H9 (cell line): Measurements from ENCODE around the gene RABIF. TPM values are rescaled to one million over a fixed set of nuclear protein-coding genes. Genes with fewer than 3 reads are reported as not detected.

Experiments used
- DNase-seq: peaks from one replicate; pipeline ENCODE4 v3.0.0-alpha.2; 2017
- H2AFZ ChIP-seq: one replicate; pipeline ENCODE4 v1.6.1; 2013; ENCODE audit warnings: mild to moderate bottlenecking, low read length, control low read depth, moderate library complexity
- H2AK5ac ChIP-seq: 2 replicates; pipeline ENCODE4 v1.6.1; 2013; ENCODE audit warnings: low read length, control low read depth, mixed read lengths; ENCODE audit not compliant: insufficient read length
- H2BK120ac ChIP-seq: one replicate; pipeline ENCODE4 v1.6.1; 2013; ENCODE audit warnings: low read depth, mild to moderate bottlenecking, low read length, control low read depth, inconsistent platforms; ENCODE audit not compliant: poor library complexity, severe bottlenecking
- H2BK12ac ChIP-seq: 2 replicates; pipeline ENCODE4 v1.6.1; 2013; ENCODE audit warnings: low read length, control low read depth, mixed read lengths, low read depth; ENCODE audit not compliant: insufficient read length
- H2BK15ac ChIP-seq: 2 replicates; pipeline ENCODE4 v1.6.1; 2013; ENCODE audit warnings: low read depth, low read length, control low read depth
- H2BK20ac ChIP-seq: one replicate; pipeline ENCODE4 v1.6.1; 2013; ENCODE audit warnings: low read depth, mild to moderate bottlenecking, low read length, control low read depth, inconsistent platforms; ENCODE audit not compliant: poor library complexity, severe bottlenecking
- H2BK5ac ChIP-seq: 2 replicates; pipeline ENCODE4 v1.6.1; 2013; ENCODE audit warnings: low read length, control low read depth, mixed read lengths; ENCODE audit not compliant: insufficient read length
- H3K14ac ChIP-seq: 2 replicates; pipeline ENCODE4 v1.6.1; 2013; ENCODE audit warnings: low read length, control low read depth; ENCODE audit not compliant: insufficient read depth
- H3K18ac ChIP-seq: 2 replicates; pipeline ENCODE4 v1.6.1; 2013; ENCODE audit warnings: low read depth, mild to moderate bottlenecking, mixed read lengths, low read length, control low read depth; ENCODE audit not compliant: insufficient read length
- H3K23ac ChIP-seq: 2 replicates; pipeline ENCODE4 v1.6.1; 2013; ENCODE audit warnings: low read length, control low read depth, mixed read lengths, low read depth; ENCODE audit not compliant: insufficient read length
- H3K23me2 ChIP-seq: 2 replicates; pipeline ENCODE4 v1.6.1; 2013; ENCODE audit warnings: low read depth, mild to moderate bottlenecking, mixed read lengths, low read length, control low read depth; ENCODE audit not compliant: insufficient read length, poor library complexity, severe bottlenecking
- H3K27ac ChIP-seq: 2 replicates; pipeline ENCODE4 v1.5.1; 2013; ENCODE audit warnings: low read length, control low read depth, mixed read lengths, low read depth; ENCODE audit not compliant: insufficient read length
- H3K27me3 ChIP-seq: 2 replicates; pipeline ENCODE4 v1.6.1; 2013; ENCODE audit warnings: low read length, control low read depth, inconsistent platforms; ENCODE audit not compliant: insufficient read depth
- H3K4ac ChIP-seq: 2 replicates; pipeline ENCODE4 v1.6.1; 2013; ENCODE audit warnings: low read depth, mild to moderate bottlenecking, control low read depth, inconsistent platforms, low read length, moderate library complexity
- H3K4me1 ChIP-seq: 2 replicates; pipeline ENCODE4 v1.6.1; 2013; ENCODE audit warnings: low read length, control low read depth, inconsistent platforms; ENCODE audit not compliant: insufficient read depth
- H3K4me2 ChIP-seq: 2 replicates; pipeline ENCODE4 v1.6.1; 2013; ENCODE audit warnings: low read length, control low read depth, mixed read lengths; ENCODE audit not compliant: insufficient read length, insufficient read depth
- H3K56ac ChIP-seq: 2 replicates; pipeline ENCODE4 v1.6.1; 2013; ENCODE audit warnings: low read depth, mild to moderate bottlenecking, mixed read lengths, low read length, control low read depth; ENCODE audit not compliant: insufficient read length
- H3K79me1 ChIP-seq: 2 replicates; pipeline ENCODE4 v1.6.1; 2013; ENCODE audit warnings: low read depth, mild to moderate bottlenecking, moderate library complexity, low read length, control low read depth, inconsistent platforms; ENCODE audit not compliant: insufficient read depth, poor library complexity, severe bottlenecking
- H3K79me2 ChIP-seq: 2 replicates; pipeline ENCODE4 v1.6.1; 2013; ENCODE audit warnings: low read length, control low read depth, inconsistent platforms; ENCODE audit not compliant: insufficient read depth
- H3K9ac ChIP-seq: 2 replicates; pipeline ENCODE4 v1.6.1; 2013; ENCODE audit warnings: low read length, control low read depth, mixed read lengths; ENCODE audit not compliant: insufficient read length; ENCODE audit errors: extremely low read depth
- H3K9me3 ChIP-seq: one replicate; pipeline ENCODE4 v1.6.1; 2013; ENCODE audit warnings: low read depth, low read length, inconsistent platforms; ENCODE audit not compliant: control insufficient read depth
- H3T11ph ChIP-seq: one replicate; pipeline ENCODE4 v1.6.1; 2013; ENCODE audit warnings: mild to moderate bottlenecking, low read length, control low read depth, inconsistent platforms
- H4K20me1 ChIP-seq: one replicate; pipeline ENCODE4 v1.6.1; 2013; ENCODE audit not compliant: control insufficient read depth, insufficient read length, insufficient read depth
- H4K5ac ChIP-seq: 2 replicates; pipeline ENCODE4 v1.6.1; 2013; ENCODE audit warnings: low read depth, mild to moderate bottlenecking, mixed read lengths, low read length, control low read depth; ENCODE audit not compliant: insufficient read length
- H4K8ac ChIP-seq: replicated peaks from 2 replicates; pipeline ENCODE4 v1.6.1; 2013; ENCODE audit warnings: low read length, control low read depth, mixed read lengths, low read depth; ENCODE audit not compliant: insufficient read length
- H4K91ac ChIP-seq: 2 replicates; pipeline ENCODE4 v1.6.1; 2013; ENCODE audit warnings: low read depth, mild to moderate bottlenecking, moderate library complexity, mixed read lengths, low read length, control low read depth; ENCODE audit not compliant: insufficient read length
- H3K27ac Mint-ChIP-seq, 3 experiments: 2 replicates in 2 of 3; 3 replicates in 1 of 3; pipeline ENCODE4 v1.8.0; 2020 to 2021; ENCODE audit warnings: mixed read lengths in 3 of 3, mild to moderate bottlenecking in 1 of 3, moderate library complexity in 1 of 3
- H3K27me3 Mint-ChIP-seq: 2 replicates; pipeline ENCODE4 v1.8.0; 2021; ENCODE audit warnings: low read depth, mild to moderate bottlenecking, moderate library complexity, mixed read lengths
- H3K36me3 Mint-ChIP-seq, 3 experiments: 2 replicates in 2 of 3; 3 replicates in 1 of 3; pipeline ENCODE4 v1.8.0; 2020 to 2021; ENCODE audit warnings: low read depth in 3 of 3, mixed read lengths in 3 of 3; ENCODE audit not compliant: insufficient read depth in 1 of 3
- H3K4me1 Mint-ChIP-seq, 2 experiments: 2 replicates each; pipeline ENCODE4 v1.8.0; 2020; ENCODE audit warnings: mixed read lengths in 2 of 2
- H3K4me3 Mint-ChIP-seq, 2 experiments: 2 replicates in 1 of 2; 3 replicates in 1 of 2; pipeline ENCODE4 v1.8.0; 2020 to 2021; ENCODE audit warnings: mild to moderate bottlenecking in 2 of 2, mixed read lengths in 2 of 2, moderate library complexity in 1 of 2
- H3K9me3 Mint-ChIP-seq, 2 experiments: 2 replicates in 1 of 2; 3 replicates in 1 of 2; pipeline ENCODE4 v1.8.0; 2020; ENCODE audit warnings: mild to moderate bottlenecking in 2 of 2, mixed read lengths in 2 of 2, moderate library complexity in 1 of 2
- WGBS: extraction: QIAGEN DNeasy Blood & Tissue Kit; methylation state at CpG from one replicate; pipeline ENCODE4 v1.1.7; 2013; ENCODE audit warnings: missing lambda C conversion rate, low lambda C conversion rate, mixed read lengths; ENCODE audit not compliant: insufficient read length; ENCODE audit errors: extremely low coverage; 5-methylcytosine and 5-hydroxymethylcytosine counted together
- total RNA-seq: library from RNA; stranded (reverse); gene quantifications from 2 replicates; pipeline ENCODE4 v1.2.1, GENCODE V29; 2021
- TF ChIP-seq, protein P1 (sequence below): fragments of 200-600 bp; sonication (generic); conservative IDR thresholded peaks from 3 replicates; pipeline ENCODE4 v1.8.0; 2021; ENCODE audit warnings: antibody characterized with exemption, mild to moderate bottlenecking

RABIF gene
- total RNA-seq, 1 experiment from 2014 or later: 8.3 TPM

DNA sequence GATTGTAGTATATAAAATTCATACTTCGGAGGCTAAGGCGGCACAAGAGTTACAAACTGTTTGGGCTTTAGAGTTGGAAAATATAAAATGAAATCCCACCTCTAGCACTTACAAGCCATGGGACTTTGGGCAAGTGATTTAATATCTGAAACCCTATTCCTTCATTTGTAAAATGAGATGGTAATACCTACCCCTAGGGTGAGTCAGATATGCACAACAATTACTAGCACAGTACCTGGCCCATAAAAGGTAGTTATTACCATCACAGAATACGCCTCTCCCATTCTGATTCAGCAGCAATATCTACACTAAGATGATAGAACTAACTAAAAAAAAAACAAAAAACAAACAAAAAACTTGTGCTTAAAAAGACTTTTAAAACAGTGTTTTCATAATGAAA, 34.6 kb upstream of the RABIF start:
- DNase-seq: no peak
- no peak overlapping the region for H2BK20ac ChIP-seq
- no peak overlapping the region for H3K56ac ChIP-seq
- H3K27me3 ChIP-seq: no peaks in the 10 kb centered on the region
- TF ChIP-seq, protein P1, sequence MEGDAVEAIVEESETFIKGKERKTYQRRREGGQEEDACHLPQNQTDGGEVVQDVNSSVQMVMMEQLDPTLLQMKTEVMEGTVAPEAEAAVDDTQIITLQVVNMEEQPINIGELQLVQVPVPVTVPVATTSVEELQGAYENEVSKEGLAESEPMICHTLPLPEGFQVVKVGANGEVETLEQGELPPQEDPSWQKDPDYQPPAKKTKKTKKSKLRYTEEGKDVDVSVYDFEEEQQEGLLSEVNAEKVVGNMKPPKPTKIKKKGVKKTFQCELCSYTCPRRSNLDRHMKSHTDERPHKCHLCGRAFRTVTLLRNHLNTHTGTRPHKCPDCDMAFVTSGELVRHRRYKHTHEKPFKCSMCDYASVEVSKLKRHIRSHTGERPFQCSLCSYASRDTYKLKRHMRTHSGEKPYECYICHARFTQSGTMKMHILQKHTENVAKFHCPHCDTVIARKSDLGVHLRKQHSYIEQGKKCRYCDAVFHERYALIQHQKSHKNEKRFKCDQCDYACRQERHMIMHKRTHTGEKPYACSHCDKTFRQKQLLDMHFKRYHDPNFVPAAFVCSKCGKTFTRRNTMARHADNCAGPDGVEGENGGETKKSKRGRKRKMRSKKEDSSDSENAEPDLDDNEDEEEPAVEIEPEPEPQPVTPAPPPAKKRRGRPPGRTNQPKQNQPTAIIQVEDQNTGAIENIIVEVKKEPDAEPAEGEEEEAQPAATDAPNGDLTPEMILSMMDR: no peak
- no peaks in the 10 kb centered on the region for H3K79me1 ChIP-seq
- peaks cover 6 to 11% of the 10 kb centered on the region in 2 experiments for H3K4me1 Mint-ChIP-seq
- H3K27ac Mint-ChIP-seq: no peak overlapping the region
- H2AFZ ChIP-seq: no peak overlapping the region
- H4K5ac ChIP-seq: no peak overlapping the region
- H4K20me1 ChIP-seq: no peaks in the 10 kb centered on the region
- H3K9ac ChIP-seq: no peak overlapping the region
- peaks cover 6% of the 10 kb centered on the region for H3K23me2 ChIP-seq
- no peak overlapping the region for H4K91ac ChIP-seq
- WGBS: no CpG with 5 or more reads among the region's 3 CpGs
- no peak overlapping the region for H2BK5ac ChIP-seq
- H2BK12ac ChIP-seq: no peak overlapping the region
- no peaks in the 10 kb centered on the region for H3K27me3 Mint-ChIP-seq
- no peak overlapping the region for H3K27ac ChIP-seq
- H3K18ac ChIP-seq: no peak overlapping the region
- no peak overlapping the region for H3K14ac ChIP-seq
- H3K36me3 Mint-ChIP-seq: peaks cover 2 to 30% (median 26%) of the 10 kb centered on the region in 3 experiments; a peak in 6 of 7 replicates
- H2AK5ac ChIP-seq: no peak overlapping the region
- H3T11ph ChIP-seq: no peak overlapping the region
- H3K79me2 ChIP-seq: no peaks in the 10 kb centered on the region
- no peak overlapping the region for H4K8ac ChIP-seq
- no peak overlapping the region for H3K4me2 ChIP-seq
- no peak overlapping the region for H3K23ac ChIP-seq
- no peak overlapping the region for H2BK120ac ChIP-seq
- no peaks in the 10 kb centered on the region for H3K9me3 ChIP-seq
- H3K9me3 Mint-ChIP-seq: no peaks in the 10 kb centered on the region
- no peak overlapping the region for H3K4ac ChIP-seq
- H3K4me3 Mint-ChIP-seq: no peak overlapping the region
- H3K4me1 ChIP-seq: no peaks in the 10 kb centered on the region
- no peak overlapping the region for H2BK15ac ChIP-seq
